Fibroblast of the aortic adventitia (primary cell): Measurements from ENCODE around the gene BEND4. TPM values are rescaled to one million over a fixed set of nuclear protein-coding genes. Genes with fewer than 3 reads are reported as not detected.
"Not testable (repeated sequence)": the region's sequence is repeated elsewhere in the genome, so short reads cannot be mapped to it uniquely, and the experiment has no call there.

Source experiments
- DNase-seq: peaks from one replicate; pipeline ENCODE4 v3.0.0-alpha.2; 2010; ENCODE audit warnings: low read depth
- H3K4me3 ChIP-seq: 2 replicates; pipeline ENCODE4 v1.5.1; 2011; ENCODE audit warnings: low read depth, mild to moderate bottlenecking, control low read depth, low read length, moderate library complexity
- CTCF ChIP-seq: IDR thresholded peaks from 2 replicates; pipeline ENCODE4 v1.5.1; 2011; ENCODE audit warnings: mild to moderate bottlenecking, low read length, control low read depth, inconsistent platforms; ENCODE audit not compliant: insufficient read depth
- total RNA-seq: library from RNA; depleted of rRNA; stranded (reverse); fragments of >200 nt; gene quantifications from 2 replicates; pipeline ENCODE4 v1.2.3, GENCODE V29; 2012; ENCODE audit warnings: low replicate concordance

BEND4 gene
- not detected in 2 replicates for total RNA-seq

GRCh38 chr4:42152507-42153504 lies at the start of gene BEND4:
TSS of gene BEND4 (minus strand) at chr4:42152655. CDS start at chr4:42152143, 512 bp downstream.
- TF ChIP-seq CTCF: no peak
- no peak for DNase-seq

GRCh38 chr4:42197341-42197740 lies 44.9 kb upstream of the BEND4 start:
- no peak for TF ChIP-seq CTCF
- DNase-seq: no peak
- H3K4me3 ChIP-seq: no peak overlapping the region

More at GRCh38 chr4:42152507-42153504, at the start of gene BEND4:
- peak within 1 kb of the TSS; percentile 25 for H3K4me3 ChIP-seq

GRCh38 chr4:42172921-42173320 lies 20.5 kb upstream of the BEND4 start:
- TF ChIP-seq CTCF: no peak
- no peak overlapping the region for H3K4me3 ChIP-seq
- peak; percentile 15 for DNase-seq

GRCh38 chr4:42172128-42172790 lies 19.8 kb upstream of the BEND4 start:
- no peak for TF ChIP-seq CTCF
- no peak for DNase-seq

GRCh38 chr4:42167709-42168108 lies 15.3 kb upstream of the BEND4 start:
- TF ChIP-seq CTCF: no peak
- no peak overlapping the region for H3K4me3 ChIP-seq
- no peak for DNase-seq

More at GRCh38 chr4:42172128-42172790, 19.8 kb upstream of the BEND4 start:
- no peak overlapping the region for H3K4me3 ChIP-seq

- DNase-seq: not testable (repeated sequence)
These were observed 13.7 kb upstream of the BEND4 start for GRCh38 chr4:42166186-42166585.

More at GRCh38 chr4:42166186-42166585, 13.7 kb upstream of the BEND4 start:
- not testable (repeated sequence) for H3K4me3 ChIP-seq
